Lung (tissue), 12 donors: ENCODE results near the gene ZNF418. TPM values are rescaled to one million over a fixed set of nuclear protein-coding genes. Genes with fewer than 3 reads are reported as not detected.

Experiments
- ATAC-seq: fragments of 200-7000 bp; cut with Tn5 transposase; one replicate; pipeline ENCODE4 v1.9.1; 2020; ENCODE audit warnings: moderate number of reproducible peaks; ENCODE audit not compliant: insufficient read depth, low FRiP score
- DNase-seq, 3 donors: peaks; one replicate each; pipeline ENCODE4 v3.0.0-alpha.2; 2013 to 2017
- H3K27ac ChIP-seq, 2 donors: one replicate each; pipeline ENCODE4 v1.5.1; 2013; ENCODE audit warnings: mild to moderate bottlenecking in 2 of 2, moderate library complexity in 2 of 2, control low read depth in 1 of 2, inconsistent platforms in 1 of 2, low read depth in 1 of 2, low read length in 1 of 2
- H3K27me3 ChIP-seq, 3 donors: one replicate each; pipeline ENCODE4 v1.5.1; 2013; ENCODE audit warnings: low read length in 2 of 3; ENCODE audit not compliant: control insufficient read depth in 3 of 3, insufficient read depth in 3 of 3
- H3K36me3 ChIP-seq, 4 donors: one replicate each; pipeline ENCODE4 v1.5.1; 2013; ENCODE audit warnings: low read length in 4 of 4, mild to moderate bottlenecking in 1 of 4, moderate library complexity in 1 of 4; ENCODE audit not compliant: control insufficient read depth in 4 of 4, insufficient read depth in 4 of 4
- H3K4me1 ChIP-seq, 5 donors: one replicate each; pipeline ENCODE4 v1.5.1; 2013; ENCODE audit warnings: low read length in 5 of 5, mild to moderate bottlenecking in 2 of 5, moderate library complexity in 1 of 5; ENCODE audit not compliant: control insufficient read depth in 5 of 5, insufficient read depth in 5 of 5
- H3K4me3 ChIP-seq: one replicate; pipeline ENCODE4 v1.5.1; 2013; ENCODE audit warnings: mild to moderate bottlenecking, control low read depth, moderate library complexity
- H3K9ac ChIP-seq, 2 donors: one replicate each; pipeline ENCODE4 v1.5.1; 2013; ENCODE audit warnings: low read length in 2 of 2, control low read depth in 1 of 2; ENCODE audit not compliant: insufficient read depth in 1 of 2
- H3K9me3 ChIP-seq, 4 donors: one replicate each; pipeline ENCODE4 v1.5.1; 2013; ENCODE audit warnings: low read length in 3 of 4, mild to moderate bottlenecking in 1 of 4, moderate library complexity in 1 of 4; ENCODE audit not compliant: control insufficient read depth in 4 of 4, insufficient read depth in 3 of 4
- CTCF ChIP-seq: IDR thresholded peaks from 2 replicates; pipeline ENCODE4 v1.5.1; 2012; ENCODE audit warnings: mild to moderate bottlenecking; ENCODE audit errors: control extremely low read depth, extremely low read depth
- WGBS, 2 donors: extraction: QIAGEN DNeasy Blood & Tissue Kit; methylation state at CpG; one replicate each; pipeline ENCODE4 v1.1.7; 2013; 5-methylcytosine and 5-hydroxymethylcytosine counted together
- polyA plus RNA-seq, 2 donors: library from polyadenylated mRNA; stranded (reverse); fragments of 200-250 nt; gene quantifications; one replicate each; pipeline ENCODE4 v1.2.1, GENCODE V29; 2013
- total RNA-seq, 2 donors: library from RNA; depleted of rRNA in 1 of 2; stranded (reverse); fragments of >200 nt in 1 of 2; gene quantifications; one replicate each; pipeline ENCODE4 v1.2.1, GENCODE V29; 2014 to 2021
- donor health status: control.
- donor health status: control.
- donor health status: Bipolar disorder and iron deficiency.
- donor health status: healthy.
- donor health status: DM: yes; HTN: yes; CAD: no.

Gene ZNF418
- total and polyA plus RNA-seq, 4 donors, result 1.9 to 20.8 (median 4.8) TPM

- 79 to 94% methylated on average over 8 of the region's 8 CpGs for WGBS, 2 donors
- Histone ChIP-seq H3K9ac (no peak overlapping the region), H3K9me3 (peaks cover 2 to 36% (median 11%) of the 10 kb centered on the region in 4 donors), H3K4me3 (no peak overlapping the region), H3K36me3 (peaks cover 0 to 19% (median 5%) of the 10 kb centered on the region in 4 donors), H3K4me1 (no peaks in the 10 kb centered on the region), H3K27me3 (no peaks in the 10 kb centered on the region), H3K27ac (no peak overlapping the region)
- no peak for DNase-seq
- no peak for ATAC-seq
- TF ChIP-seq CTCF, result no peak
Measured at GRCh38 chr19:57964761-57965160, 29.6 kb upstream of the ZNF418 start.

GRCh38 chr19:57961785-57962184, 26.6 kb upstream of the ZNF418 start:
- Histone ChIP-seq H3K27ac (no peak overlapping the region), H3K27me3 (no peaks in the 10 kb centered on the region), H3K36me3 (peaks cover 0 to 11% (median 5%) of the 10 kb centered on the region in 4 donors), H3K9me3 (peaks cover 0 to 32% (median 11%) of the 10 kb centered on the region in 4 donors), H3K9ac (no peak overlapping the region), H3K4me3 (no peak overlapping the region), H3K4me1 (no peaks in the 10 kb centered on the region)
- TF ChIP-seq CTCF, result no peak
- ATAC-seq (no peak), DNase-seq (no peak)
- 80 to 83% methylated on average over 1 of the region's 1 CpG for WGBS, 2 donors

GRCh38 chr19:57954996-57955395, 19.8 kb upstream of the ZNF418 start:
- Histone ChIP-seq H3K27ac (no peak overlapping the region), H3K36me3 (peaks cover 0 to 3% (median 0%) of the 10 kb centered on the region in 4 donors), H3K4me3 (no peak overlapping the region), H3K27me3 (no peaks in the 10 kb centered on the region), H3K9ac (no peak overlapping the region), H3K9me3 (peaks cover 0 to 52% (median 7%) of the 10 kb centered on the region in 4 donors), H3K4me1 (no peaks in the 10 kb centered on the region)
- DNase-seq (no peak), ATAC-seq (no peak)
- WGBS, 2 donors, result 93 to 96% methylated on average over 4 of the region's 4 CpGs
- no peak for TF ChIP-seq CTCF

- H3K27ac ChIP-seq, result no peak overlapping the region
- 92 to 93% methylated on average over 12 of the region's 12 CpGs for WGBS, 2 donors
- DNase-seq (no peak), ATAC-seq (no peak)
- H3K36me3 ChIP-seq, result peaks cover 0 to 10% (median 3%) of the 10 kb centered on the region in 4 donors
- no peak for TF ChIP-seq CTCF
- no peak overlapping the region for H3K9ac ChIP-seq
- H3K4me1 ChIP-seq, result peaks cover 0 to 8% (median 5%) of the 10 kb centered on the region in 5 donors
- no peak overlapping the region for H3K4me3 ChIP-seq
- no peaks in the 10 kb centered on the region for H3K27me3 ChIP-seq
- H3K9me3 ChIP-seq, result peaks cover 0 to 52% (median 7%) of the 10 kb centered on the region in 4 donors
Measured at GRCh38 chr19:57949702-57950101, 14.5 kb upstream of the ZNF418 start.
